HCT116 (cell line): ENCODE data around the gene FGD3. TPM values are rescaled to one million over a fixed set of nuclear protein-coding genes. Genes with fewer than 3 reads are reported as not detected.

ENCODE experiments used
- ATAC-seq: fragments of 200-7000 bp; cut with Tn5 transposase; 2 replicates; pipeline ENCODE4 v1.9.1; 2020; ENCODE audit warnings: mild to moderate bottlenecking, moderate library complexity
- BruUV-seq: library from RNA; stranded (reverse); fragments of 400-500 nt; replicated peaks from 2 replicates; lab custom pipeline; 2021; lab: Mats Ljungman, UMichigan
- CTCF ChIA-PET: fragments of 300-600 bp; sonication (Branson Sonifier 250); formaldehyde crosslinking; loops from one replicate; lab custom pipeline; 2021; ENCODE audit warnings: antibody characterized with exemption; lab: Charles Lee
- POLR2A ChIA-PET: fragments of 300-600, 350-600 bp; sonication (Branson Sonifier 250); formaldehyde crosslinking; loops from one replicate; lab custom pipeline; 2021; ENCODE audit warnings: antibody characterized with exemption; lab: Charles Lee
- RAD21 ChIA-PET, 2 experiments: fragments of 300-600 bp; sonication (Branson Sonifier 250); formaldehyde crosslinking; loops; one replicate each; lab custom pipeline; 2023; ENCODE audit warnings: low total read pairs in 2 of 2; ENCODE audit not compliant: uncharacterized antibody in 2 of 2, unreplicated experiment in 2 of 2, low non-redundant PET in 1 of 2; lab: Charles Lee
- DNase-seq: peaks from one replicate; pipeline ENCODE4 v3.0.0-alpha.2; 2010; ENCODE audit warnings: low read depth, low spot score
- H2AFZ ChIP-seq: fragments of 200-600 bp; shearing (Covaris generic), sonication (generic); 2 replicates; pipeline ENCODE4 v1.6.1; 2017; ENCODE audit warnings: low read depth, mixed run types, mixed read lengths, antibody characterized with exemption, low read length; ENCODE audit not compliant: poor library complexity, severe bottlenecking
- H3K27ac ChIP-seq: 2 replicates; pipeline ENCODE4 v1.5.1; 2012; ENCODE audit warnings: low read depth, low read length
- H3K27me3 ChIP-seq: fragments of 200-600 bp; sonication (generic); 2 replicates; pipeline ENCODE4 v1.6.1; 2016; ENCODE audit warnings: mixed run types, low read length, mixed read lengths; ENCODE audit not compliant: insufficient read depth
- H3K36me3 ChIP-seq, 2 experiments: fragments of 200-500 bp in 1 of 2; fragments of 200-600 bp in 1 of 2; sonication (Bioruptor generic) in 1 of 2; sonication (generic) in 1 of 2; 2 replicates each; pipeline versions ENCODE4 v1.5.1 to v1.6.1; 2014 to 2016; ENCODE audit warnings: low read length in 2 of 2, inconsistent platforms in 1 of 2, mixed read lengths in 1 of 2, mixed run types in 1 of 2; ENCODE audit not compliant: insufficient read depth in 2 of 2, control insufficient read depth in 1 of 2
- H3K4me1 ChIP-seq, 2 experiments: fragments of 200-600 bp in 1 of 2; sonication (generic) in 1 of 2; 2 replicates each; pipeline versions ENCODE4 v1.5.1 to v1.6.1; 2012 to 2017; ENCODE audit warnings: low read length in 2 of 2, inconsistent platforms in 1 of 2, mild to moderate bottlenecking in 1 of 2, mixed read lengths in 1 of 2, mixed run types in 1 of 2, moderate library complexity in 1 of 2; ENCODE audit not compliant: insufficient read depth in 2 of 2, control insufficient read depth in 1 of 2
- H3K4me2 ChIP-seq: fragments of 200-600 bp; sonication (generic); 2 replicates; pipeline ENCODE4 v1.6.1; 2017; ENCODE audit warnings: mixed run types, low read length, mixed read lengths
- H3K4me3 ChIP-seq, 2 experiments: fragments of 200-600 bp in 1 of 2; sonication (generic) in 1 of 2; replicated peaks in 1 of 2; 2 replicates each; pipeline ENCODE4 v1.5.1; 2011 to 2016; ENCODE audit warnings: low read length in 2 of 2, control low read depth in 1 of 2, low read depth in 1 of 2, mild to moderate bottlenecking in 1 of 2, mixed read lengths in 1 of 2, mixed run types in 1 of 2
- H3K79me2 ChIP-seq: fragments of 200-600 bp; sonication (generic); 2 replicates; pipeline ENCODE4 v1.6.1; 2017; ENCODE audit warnings: mild to moderate bottlenecking, mixed run types, low read length, moderate library complexity, mixed read lengths; ENCODE audit not compliant: insufficient read depth
- H3K9ac ChIP-seq: fragments of 200-600 bp; sonication (generic); 2 replicates; pipeline ENCODE4 v1.6.1; 2016; ENCODE audit warnings: low read length, mixed read lengths
- H3K9me2 ChIP-seq: fragments of 200-600 bp; sonication (generic), shearing (Covaris generic); 2 replicates; pipeline ENCODE4 v1.6.1; 2017; ENCODE audit warnings: mixed run types, mild to moderate bottlenecking, moderate library complexity; ENCODE audit not compliant: insufficient read depth
- H3K9me3 ChIP-seq, 2 experiments: fragments of 200-500 bp in 1 of 2; fragments of 200-600 bp in 1 of 2; sonication (Bioruptor generic) in 1 of 2; sonication (generic) in 1 of 2; 2 replicates each; pipeline ENCODE4 v1.6.1; 2014 to 2017; ENCODE audit warnings: low read length in 2 of 2, mixed read lengths in 2 of 2, inconsistent platforms in 1 of 2, low read depth in 1 of 2, mild to moderate bottlenecking in 1 of 2, mixed run types in 1 of 2, moderate library complexity in 1 of 2; ENCODE audit not compliant: control insufficient read depth in 1 of 2, insufficient read depth in 1 of 2
- H4K20me1 ChIP-seq: fragments of 200-600 bp; sonication (generic), shearing (Covaris generic); 2 replicates; pipeline ENCODE4 v1.6.1; 2017; ENCODE audit warnings: mixed run types, mild to moderate bottlenecking, moderate library complexity; ENCODE audit not compliant: insufficient read depth
- CEBPB ChIP-seq: IDR thresholded peaks from 2 replicates; pipeline ENCODE4 v1.6.1; 2012; ENCODE audit warnings: low read depth
- CTCF ChIP-seq, 3 experiments: fragments of 200-600 bp in 1 of 3; sonication (generic) in 1 of 3; IDR thresholded peaks in 2 of 3; conservative IDR thresholded peaks in 1 of 3; 2 replicates each; pipeline ENCODE4 v1.5.1; 2012 to 2017; ENCODE audit warnings: low read depth in 2 of 3, low read length in 2 of 3, antibody characterized with exemption in 1 of 3, borderline replicate concordance in 1 of 3, control low read depth in 1 of 3, mild to moderate bottlenecking in 1 of 3, mixed read lengths in 1 of 3, mixed run types in 1 of 3, moderate library complexity in 1 of 3; ENCODE audit not compliant: insufficient read depth in 1 of 3
- SIN3A ChIP-seq: IDR thresholded peaks from 2 replicates; pipeline ENCODE4 v1.6.1; 2012; ENCODE audit warnings: low read depth
- YY1 ChIP-seq: IDR thresholded peaks from 2 replicates; pipeline ENCODE4 v1.6.1; 2011; ENCODE audit warnings: low read length, low read depth, moderate library complexity, mild to moderate bottlenecking; ENCODE audit not compliant: insufficient replicate concordance; ENCODE audit errors: extremely low read depth
- ZFX ChIP-seq: fragments of 450-650 bp; IDR thresholded peaks from 2 replicates; pipeline ENCODE4 v1.6.1; 2017
- ZNF274 ChIP-seq: fragments of 200-500 bp; sonication (Bioruptor generic); IDR thresholded peaks from 2 replicates; pipeline ENCODE4 v1.6.1; 2014; ENCODE audit warnings: mild to moderate bottlenecking, low read depth, low read length, inconsistent platforms
- intact Hi-C: fragments of 100-400 bp; cut with micrococcal nuclease; formaldehyde crosslinking; loops from 2 replicates; pipeline ENCODE4 v1.10.0; 2022
- total RNA-seq: library from RNA; stranded (reverse); gene quantifications from one replicate; pipeline ENCODE4 v1.2.1, GENCODE V29; 2021; ENCODE audit not compliant: unreplicated experiment

FGD3 gene
- total RNA-seq, 1 experiment from 2014 or later, result 3.3 TPM

- Histone ChIP-seq H3K4me3 (no peak overlapping the region), H3K9ac (no peak overlapping the region), H3K4me2 (no peak overlapping the region), H3K9me3 (no peaks in the 10 kb centered on the region), H3K36me3 (no peaks in the 10 kb centered on the region), H3K79me2 (no peaks in the 10 kb centered on the region), H3K9me2 (no peaks in the 10 kb centered on the region), H3K27ac (no peak overlapping the region), H3K4me1 (peaks cover 0 to 5% of the 10 kb centered on the region in 2 experiments; a peak in 1 of 4 replicates), H2AFZ (no peak overlapping the region), H4K20me1 (no peaks in the 10 kb centered on the region), H3K27me3 (no peaks in the 10 kb centered on the region)
- DNase-seq (no peak), ATAC-seq (no peak)
- ChIA-PET CTCF (no interaction called here), RAD21 (no interaction called here), POLR2A (no interaction called here)
- intact Hi-C loops, result no loop called here
- no TSS peak for BruUV-seq
- TF ChIP-seq ZFX (no peak), CEBPB (no peak)
These were observed 92.1 kb downstream of the FGD3 start for GRCh38 chr9:93039456-93039855.

- CTCF ChIA-PET, result no interaction called here
- no peak for ATAC-seq
These were observed 92.7 kb downstream of the FGD3 start for GRCh38 chr9:93039976-93040375.

More at GRCh38 chr9:93039976-93040375, 92.7 kb downstream of the FGD3 start:
- no peaks in the 10 kb centered on the region for H3K27me3 ChIP-seq
- no TSS peak for BruUV-seq
- DNase-seq, result no peak
- H3K4me1 ChIP-seq, result peaks cover 0 to 5% of the 10 kb centered on the region in 2 experiments; a peak in 1 of 4 replicates
- no peaks in the 10 kb centered on the region for H3K9me2 ChIP-seq
- no peaks in the 10 kb centered on the region for H3K9me3 ChIP-seq
- POLR2A ChIA-PET, result no interaction called here
- H3K4me3 ChIP-seq, result no peak overlapping the region
- RAD21 ChIA-PET, result no interaction called here
- no peak overlapping the region for H3K4me2 ChIP-seq
- no peak overlapping the region for H2AFZ ChIP-seq
- no peaks in the 10 kb centered on the region for H4K20me1 ChIP-seq
- intact Hi-C loops, result no loop called here
- no peak overlapping the region for H3K9ac ChIP-seq
- TF ChIP-seq CTCF (IDR thresholded peaks at IDR 0.05 in 2 of 3, conservative IDR thresholded peaks at IDR 0.05 in 1 of 3; ENCODE audit: borderline replicate concordance in 1 of 3, insufficient read depth in 1 of 3, low read depth in 2 of 3, low read length in 2 of 3) (no peak), ZNF274 (no peak), SIN3A (no peak), YY1 (no peak), CEBPB (no peak)
- H3K36me3 ChIP-seq, result no peaks in the 10 kb centered on the region
- no peak overlapping the region for H3K27ac ChIP-seq
- H3K79me2 ChIP-seq, result no peaks in the 10 kb centered on the region
